Panc1 (cell line): Measurements from ENCODE around the gene PKD2. TPM values are rescaled to one million over a fixed set of nuclear protein-coding genes. Genes with fewer than 3 reads are reported as not detected.
A peak's percentile ranks its signal among the peaks of the same experiment; 100 is the strongest.

Source experiments
- ATAC-seq: fragments of 200-7000 bp; cut with Tn5 transposase; 2 replicates; pipeline ENCODE4 v1.9.1; 2020; ENCODE audit warnings: mild to moderate bottlenecking, moderate library complexity
- BruUV-seq: library from RNA; stranded (reverse); fragments of 400-500 nt; replicated peaks from 2 replicates; lab custom pipeline; 2021; lab: Mats Ljungman, UMichigan
- CTCF ChIA-PET: fragments of 300-600 bp; sonication (Branson Sonifier 250); formaldehyde crosslinking; loops from one replicate; lab custom pipeline; 2022; ENCODE audit warnings: antibody characterized with exemption; lab: Charles Lee
- POLR2A ChIA-PET: fragments of 300-600 bp; sonication (Branson Sonifier 250); formaldehyde crosslinking; loops from one replicate; lab custom pipeline; 2022; ENCODE audit warnings: antibody characterized with exemption; lab: Charles Lee
- DNase-seq: peaks from one replicate; pipeline ENCODE4 v3.0.0-alpha.2; 2010; ENCODE audit warnings: low read depth, low spot score
- H3K27ac ChIP-seq: 2 replicates; pipeline ENCODE4 v1.5.1; 2011; ENCODE audit warnings: mild to moderate bottlenecking, low read length, inconsistent platforms
- H3K27me3 ChIP-seq: fragments of 200-500 bp; sonication (Bioruptor generic); 2 replicates; pipeline ENCODE4 v1.6.0; 2014; ENCODE audit warnings: low read length, inconsistent platforms; ENCODE audit not compliant: control insufficient read depth, insufficient read depth
- H3K36me3 ChIP-seq: fragments of 200-500 bp; sonication (Bioruptor generic); 2 replicates; pipeline ENCODE4 v1.5.1; 2014; ENCODE audit warnings: inconsistent platforms, mild to moderate bottlenecking, low read length, moderate library complexity; ENCODE audit not compliant: control insufficient read depth, insufficient read depth
- H3K4me1 ChIP-seq: 2 replicates; pipeline ENCODE4 v1.5.1; 2011; ENCODE audit warnings: inconsistent platforms, mild to moderate bottlenecking, low read length, moderate library complexity; ENCODE audit not compliant: control insufficient read depth, insufficient read depth
- H3K4me3 ChIP-seq, 2 experiments: 2 replicates each; pipeline ENCODE4 v1.5.1; 2011 to 2012; ENCODE audit warnings: low read depth in 2 of 2, low read length in 2 of 2, mild to moderate bottlenecking in 2 of 2, inconsistent platforms in 1 of 2, moderate library complexity in 1 of 2
- H3K9me3 ChIP-seq: fragments of 200-500 bp; sonication (Bioruptor generic); 2 replicates; pipeline ENCODE4 v1.5.1; 2014; ENCODE audit warnings: low read depth, mild to moderate bottlenecking, inconsistent platforms, low read length, moderate library complexity; ENCODE audit not compliant: control insufficient read depth, insufficient read depth
- POLR2AphosphoS5 ChIP-seq: IDR thresholded peaks from 2 replicates; pipeline ENCODE4 v1.6.1; 2012; ENCODE audit warnings: mild to moderate bottlenecking, low read depth, low read length, moderate library complexity
- REST ChIP-seq, 2 experiments: IDR thresholded peaks; 2 replicates each; pipeline ENCODE4 v1.6.1; 2011 to 2012; ENCODE audit warnings: low read depth in 2 of 2, control low read depth in 1 of 2, low read length in 1 of 2, mild to moderate bottlenecking in 1 of 2, moderate library complexity in 1 of 2; ENCODE audit not compliant: insufficient read depth in 1 of 2
- SIN3A ChIP-seq: IDR thresholded peaks from 2 replicates; pipeline ENCODE4 v1.6.1; 2012; ENCODE audit warnings: low read depth, mild to moderate bottlenecking, low read length, moderate library complexity, borderline replicate concordance; ENCODE audit not compliant: insufficient read depth
- TCF7L2 ChIP-seq: IDR thresholded peaks from 2 replicates; pipeline ENCODE4 v1.6.1; 2011; ENCODE audit warnings: mild to moderate bottlenecking, low read depth, low read length, inconsistent platforms
- in situ Hi-C: cut with HindIII; loops from 2 replicates; pipeline ENCODE4 v1.10.0; 2016; ENCODE audit warnings: low sequenced_read_pairs, low pct_unique_long_range_greater_than_20kb
- intact Hi-C: fragments of 100-400 bp; cut with micrococcal nuclease; formaldehyde crosslinking; loops from one replicate; pipeline ENCODE4 v1.10.0; 2022; ENCODE audit not compliant: unreplicated experiment
- total RNA-seq: library from RNA; stranded (reverse); gene quantifications from one replicate; pipeline ENCODE4 v1.2.1, GENCODE V29; 2021; ENCODE audit not compliant: unreplicated experiment
- TF ChIP-seq, protein P1 (sequence below): fragments of 450-650 bp; IDR thresholded peaks from 2 replicates; pipeline ENCODE4 v1.5.1; 2017; ENCODE audit warnings: mild to moderate bottlenecking

The PKD2 gene
- total RNA-seq, 1 experiment from 2014 or later: 21.7 TPM

- BruUV-seq: no TSS peak
- ATAC-seq: peak; percentile 92
- CTCF ChIA-PET: no interaction called here
- intact Hi-C loops: no loop called here
- peaks cover 6% of the 10 kb centered on the region for H3K4me1 ChIP-seq
- DNase-seq: peak; percentile 64
- H3K4me3 ChIP-seq: no peak overlapping the region
- H3K27me3 ChIP-seq: no peaks in the 10 kb centered on the region
- no peak for TF ChIP-seq POLR2AphosphoS5
- TF ChIP-seq TCF7L2: no peak
- TF ChIP-seq, protein P1, sequence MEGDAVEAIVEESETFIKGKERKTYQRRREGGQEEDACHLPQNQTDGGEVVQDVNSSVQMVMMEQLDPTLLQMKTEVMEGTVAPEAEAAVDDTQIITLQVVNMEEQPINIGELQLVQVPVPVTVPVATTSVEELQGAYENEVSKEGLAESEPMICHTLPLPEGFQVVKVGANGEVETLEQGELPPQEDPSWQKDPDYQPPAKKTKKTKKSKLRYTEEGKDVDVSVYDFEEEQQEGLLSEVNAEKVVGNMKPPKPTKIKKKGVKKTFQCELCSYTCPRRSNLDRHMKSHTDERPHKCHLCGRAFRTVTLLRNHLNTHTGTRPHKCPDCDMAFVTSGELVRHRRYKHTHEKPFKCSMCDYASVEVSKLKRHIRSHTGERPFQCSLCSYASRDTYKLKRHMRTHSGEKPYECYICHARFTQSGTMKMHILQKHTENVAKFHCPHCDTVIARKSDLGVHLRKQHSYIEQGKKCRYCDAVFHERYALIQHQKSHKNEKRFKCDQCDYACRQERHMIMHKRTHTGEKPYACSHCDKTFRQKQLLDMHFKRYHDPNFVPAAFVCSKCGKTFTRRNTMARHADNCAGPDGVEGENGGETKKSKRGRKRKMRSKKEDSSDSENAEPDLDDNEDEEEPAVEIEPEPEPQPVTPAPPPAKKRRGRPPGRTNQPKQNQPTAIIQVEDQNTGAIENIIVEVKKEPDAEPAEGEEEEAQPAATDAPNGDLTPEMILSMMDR: no peak
- TF ChIP-seq SIN3A: no peak
- TF ChIP-seq REST (IDR thresholded peaks at IDR 0.05; ENCODE audit: insufficient read depth in 1 of 2, low read depth in 2 of 2, low read length in 1 of 2): no peak
- H3K36me3 ChIP-seq: no peaks in the 10 kb centered on the region; the same call in 1 of the 2 replicates
- no peak overlapping the region for H3K27ac ChIP-seq
- no peaks in the 10 kb centered on the region for H3K9me3 ChIP-seq
- POLR2A ChIA-PET: no interaction called here
- in situ Hi-C loops: no loop called here
Observed at GRCh38 chr4:88017516-88018297, 10.3 kb downstream of the PKD2 start.

DNA sequence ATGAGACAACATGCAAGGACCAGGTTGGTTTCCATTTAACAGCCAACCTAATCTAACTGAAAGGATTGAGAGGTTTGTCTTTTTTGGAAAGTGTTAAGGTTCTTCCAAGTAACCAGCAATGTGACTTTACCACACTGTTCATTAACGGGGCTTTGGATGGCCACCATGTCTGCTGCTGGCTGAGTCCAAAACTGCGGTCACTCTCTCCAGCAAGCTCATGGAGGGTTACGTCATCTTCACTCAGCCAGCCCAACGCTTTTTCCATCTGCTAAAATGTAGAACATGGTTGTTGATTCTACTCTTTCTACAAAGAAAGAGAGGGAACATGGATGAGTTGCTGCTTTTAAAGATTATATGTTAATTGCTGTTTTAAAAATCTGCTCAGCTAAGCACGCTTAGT is 11.0 kb downstream of the PKD2 start:
- Histone ChIP-seq H3K9me3 (no peaks in the 10 kb centered on the region), H3K27ac (no peak overlapping the region), H3K4me3 (no peak overlapping the region), H3K4me1 (peaks cover 6% of the 10 kb centered on the region), H3K27me3 (no peaks in the 10 kb centered on the region), H3K36me3 (no peaks in the 10 kb centered on the region; the same call in 1 of the 2 replicates)
- no peak for TF ChIP-seq REST (IDR thresholded peaks at IDR 0.05; ENCODE audit: insufficient read depth in 1 of 2, low read depth in 2 of 2, low read length in 1 of 2)
- TF ChIP-seq, protein P1: no peak
- TF ChIP-seq TCF7L2: no peak
- no peak for TF ChIP-seq POLR2AphosphoS5
- TF ChIP-seq SIN3A: no peak
- intact Hi-C loops: no loop called here
- CTCF ChIA-PET: no interaction called here
- POLR2A ChIA-PET: no interaction called here
- in situ Hi-C loops: no loop called here
- no TSS peak for BruUV-seq
- ATAC-seq: no peak
- DNase-seq: no peak
